ENCODE results near the gene DPP6. TPM values are rescaled to one million over a fixed set of nuclear protein-coding genes. Genes with fewer than 3 reads are reported as not detected.
A peak's percentile ranks its signal among the peaks of the same experiment; 100 is the strongest.

DPP6 gene
- total and polyA plus RNA-seq, 2 of the 8 experiments (the other 6 are each of a cell fraction or from before 2014, with no cell fraction given) = 4.7 to 6.8 TPM

DNA sequence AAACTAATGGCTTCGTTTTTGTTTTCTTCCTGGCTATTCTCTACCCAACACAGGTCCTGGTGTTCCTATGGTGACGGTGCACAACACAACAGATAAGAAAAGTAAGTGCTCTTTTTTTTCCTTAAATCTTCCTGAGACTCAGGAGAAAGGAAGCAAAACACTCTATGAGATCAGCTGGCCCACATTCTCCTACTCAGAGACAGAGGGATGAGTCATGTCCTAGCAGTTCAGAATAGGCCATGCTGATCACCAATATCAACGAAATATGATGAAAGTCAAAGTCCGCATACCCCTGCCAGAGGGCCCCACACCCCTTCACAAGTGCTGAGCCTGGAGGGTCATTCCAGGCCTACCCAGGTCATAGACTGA lies 801.5 kb downstream of the DPP6 start:
- 0 out of 2 replicates have a peak overlapping the region, but pooled peaks have one; percentile 82 for H2AK5ac ChIP-seq (ENCODE audit: low read depth, low read length)
- no peak overlapping the region for H3K23ac ChIP-seq (ENCODE audit: insufficient read length)
- FAIRE-seq (no peak), DNase-seq (ENCODE audit: low read depth in 1 of 2, low spot score in 2 of 2) (no peak)
- H2AFZ ChIP-seq (ENCODE audit: low read length) = no peak overlapping the region
- H3K4me3 ChIP-seq (ENCODE audit: extremely low read depth in 1 of 4, insufficient read depth in 2 of 4, low read depth in 3 of 4, low read length in 4 of 4) = no peak overlapping the region
- H3K36me3 ChIP-seq (ENCODE audit: control insufficient read depth in 2 of 4, insufficient read depth in 4 of 4, low read length in 3 of 4) = no peaks in the 10 kb centered on the region
- no peak overlapping the region for H3K14ac ChIP-seq (ENCODE audit: insufficient read length)
- no peaks in the 10 kb centered on the region for H4K20me1 ChIP-seq (replicated peaks in 1 of 2; ENCODE audit: control insufficient read depth in 1 of 2, insufficient read depth in 2 of 2, low read length in 2 of 2)
- 88% methylated on average over 4 of the region's 4 CpGs; no CpG with 5 or more reads in 1 of the 2 experiments for WGBS, 2 experiments (ENCODE audit: extremely low coverage in 1 of 2, insufficient coverage in 1 of 2, insufficient read length in 1 of 2, insufficient replicate concordance in 2 of 2, low coverage in 1 of 2, low lambda C conversion rate in 2 of 2, missing lambda C conversion rate in 1 of 2)
- no peak overlapping the region for H3K27ac ChIP-seq (ENCODE audit: low read depth, low read length)
- no peak overlapping the region for H2BK12ac ChIP-seq (ENCODE audit: low read depth, low read length)
- no peak overlapping the region for H2BK20ac ChIP-seq (ENCODE audit: low read length)
- H3K27me3 ChIP-seq (replicated peaks in 1 of 4; ENCODE audit: control insufficient read depth in 3 of 4, extremely low read depth in 1 of 4, insufficient read depth in 3 of 4, low read length in 3 of 4) = no peaks in the 10 kb centered on the region; a peak in 1 of 7 replicates
- H2BK120ac ChIP-seq (replicated peaks; ENCODE audit: low read depth, low read length) = no peak overlapping the region
- no peak overlapping the region for H2BK5ac ChIP-seq (ENCODE audit: low read depth, low read length)
- no peak overlapping the region for H3K56ac ChIP-seq (replicated peaks; ENCODE audit: insufficient read length, low read depth, low read length)
- 0 out of 4 replicates have a peak, but pooled peaks cover 0 to 2% of the 10 kb centered on the region in 2 experiments for H3K9me3 ChIP-seq (ENCODE audit: insufficient read depth in 2 of 2, low read depth in 1 of 2, low read length in 1 of 2)
- ChIA-PET POLR2A (ENCODE audit: partially characterized antibody) (no interaction called here), CTCF (ENCODE audit: partially characterized antibody) (interaction anchor here (1.2 kb wide), 1 partner anchor 20 kb away, joined by 3 read pairs; no protein-coding TSS in a partner anchor)
- H3K79me1 ChIP-seq (ENCODE audit: low read depth, low read length) = no peaks in the 10 kb centered on the region
- no peak overlapping the region for H2BK15ac ChIP-seq (ENCODE audit: low read length)
- no peak overlapping the region for H3K9ac ChIP-seq (replicated peaks in 1 of 4; ENCODE audit: extremely low read depth in 1 of 4, low read depth in 3 of 4, low read length in 3 of 4)
- H4K8ac ChIP-seq (ENCODE audit: extremely low read depth, insufficient read depth, low read length) = no peak overlapping the region
- no peak overlapping the region for H3K4ac ChIP-seq (replicated peaks; ENCODE audit: insufficient read length, low read depth, low read length)
- H3K4me1 ChIP-seq (replicated peaks in 1 of 4; ENCODE audit: control insufficient read depth in 3 of 4, insufficient read depth in 4 of 4, low read length in 3 of 4) = no peaks in the 10 kb centered on the region
- H4K5ac ChIP-seq (ENCODE audit: insufficient read length, low read depth, low read length) = no peak overlapping the region
- H3K79me2 ChIP-seq (ENCODE audit: control insufficient read depth in 1 of 2, insufficient read depth in 2 of 2, low read length in 2 of 2) = no peaks in the 10 kb centered on the region
- H3K4me2 ChIP-seq (ENCODE audit: insufficient read depth in 1 of 2, low read depth in 2 of 2, low read length in 2 of 2) = no peak overlapping the region
- no peak overlapping the region for H4K91ac ChIP-seq (replicated peaks; ENCODE audit: insufficient read length, low read length)
- H3K23me2 ChIP-seq (ENCODE audit: low read depth, low read length) = no peaks in the 10 kb centered on the region
- no peak overlapping the region for H3K18ac ChIP-seq (ENCODE audit: extremely low read depth, low read length)
- no peak for TF ChIP-seq NRF1 (IDR thresholded peaks at IDR 0.05; ENCODE audit: low read depth, low read length)
- TF ChIP-seq, protein P1, sequence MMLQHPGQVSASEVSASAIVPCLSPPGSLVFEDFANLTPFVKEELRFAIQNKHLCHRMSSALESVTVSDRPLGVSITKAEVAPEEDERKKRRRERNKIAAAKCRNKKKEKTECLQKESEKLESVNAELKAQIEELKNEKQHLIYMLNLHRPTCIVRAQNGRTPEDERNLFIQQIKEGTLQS (IDR thresholded peaks at IDR 0.05; ENCODE audit: insufficient read depth, low read depth, low read length) = no peak
- no peak for TF ChIP-seq POLR2AphosphoS5 (IDR thresholded peaks at IDR 0.05; ENCODE audit: low read depth, low read length)
- TF ChIP-seq RBBP5 (IDR thresholded peaks at IDR 0.05; ENCODE audit: borderline replicate concordance, low read depth, low read length) = no peak
- no peak for TF ChIP-seq SP4 (IDR thresholded peaks at IDR 0.05; ENCODE audit: low read length)
- TF ChIP-seq MAFK (IDR thresholded peaks at IDR 0.05; ENCODE audit: low read depth, low read length) = no peak
- no peak for TF ChIP-seq CHD1 (IDR thresholded peaks at IDR 0.05; ENCODE audit: low read depth, low read length)
- TF ChIP-seq CBX8 (IDR thresholded peaks at IDR 0.05; ENCODE audit: borderline replicate concordance, low read depth, low read length) = no peak
- TF ChIP-seq BRCA1 (IDR thresholded peaks at IDR 0.05; ENCODE audit: low read depth, low read length) = no peak
- TF ChIP-seq EZH2 (IDR thresholded peaks at IDR 0.05; ENCODE audit: low read depth, low read length, severe bottlenecking) = no peak
- TF ChIP-seq SIRT6 (IDR thresholded peaks at IDR 0.05; ENCODE audit: low read length) = no peak
- TF ChIP-seq JUN (IDR thresholded peaks at IDR 0.05; ENCODE audit: low read depth, low read length) = no peak
- TF ChIP-seq CTBP2 (IDR thresholded peaks at IDR 0.05; ENCODE audit: borderline replicate concordance, insufficient read depth, insufficient read length, low read length) = no peak
- TF ChIP-seq BCL11A (IDR thresholded peaks at IDR 0.05; ENCODE audit: low read depth in 2 of 2, low read length in 2 of 2) = no peak
